DND-41 (cell line): ENCODE results near the gene TUBA1C.

ENCODE experiments used
- ATAC-seq: fragments of 200-7000 bp; cut with Tn5 transposase; 3 replicates; pipeline ENCODE4 v1.9.1; 2021; ENCODE audit warnings: low read depth; ENCODE audit not compliant: insufficient read depth
- DNase-seq: peaks from one replicate; pipeline ENCODE4 v3.0.0-alpha.2; 2020
- H2AFZ ChIP-seq: 2 replicates; pipeline ENCODE4 v1.6.0; 2012; ENCODE audit warnings: low read depth, low read length
- H3K27ac ChIP-seq: 2 replicates; pipeline ENCODE4 v1.5.1; 2012; ENCODE audit warnings: low read length, inconsistent platforms
- H3K27me3 ChIP-seq: fragments of 200-600 bp; sonication (generic); 2 replicates; pipeline ENCODE4 v1.6.0; 2012; ENCODE audit warnings: low read length, mild to moderate bottlenecking, inconsistent platforms; ENCODE audit not compliant: insufficient read depth, poor library complexity
- H3K36me3 ChIP-seq: 2 replicates; pipeline ENCODE4 v1.5.1; 2012; ENCODE audit warnings: low read length, inconsistent platforms; ENCODE audit not compliant: insufficient read depth
- H3K4me1 ChIP-seq: 2 replicates; pipeline ENCODE4 v1.5.1; 2012; ENCODE audit warnings: mild to moderate bottlenecking, low read length; ENCODE audit not compliant: insufficient read depth
- H3K4me2 ChIP-seq: 2 replicates; pipeline ENCODE4 v1.6.0; 2012; ENCODE audit warnings: mild to moderate bottlenecking, moderate library complexity, low read length, inconsistent platforms; ENCODE audit not compliant: insufficient read depth
- H3K4me3 ChIP-seq, 2 experiments: fragments of 200-600 bp in 1 of 2; shearing (Covaris generic) in 1 of 2; 2 replicates each; pipeline ENCODE4 v1.5.1; 2012 to 2016; ENCODE audit warnings: inconsistent platforms in 2 of 2, low read length in 2 of 2, mild to moderate bottlenecking in 2 of 2, low read depth in 1 of 2, moderate library complexity in 1 of 2
- H3K79me2 ChIP-seq: 2 replicates; pipeline ENCODE4 v1.6.0; 2012; ENCODE audit warnings: low read length, inconsistent platforms; ENCODE audit not compliant: insufficient read depth
- H3K9ac ChIP-seq: 2 replicates; pipeline ENCODE4 v1.6.0; 2012; ENCODE audit warnings: low read depth, mild to moderate bottlenecking, inconsistent platforms, low read length, moderate library complexity
- H3K9me3 ChIP-seq: 2 replicates; pipeline ENCODE4 v1.5.1; 2012; ENCODE audit warnings: low read length, moderate library complexity, mild to moderate bottlenecking, inconsistent platforms; ENCODE audit not compliant: insufficient read depth, severe bottlenecking
- H4K20me1 ChIP-seq: 2 replicates; pipeline ENCODE4 v1.6.0; 2012; ENCODE audit warnings: low read length; ENCODE audit not compliant: insufficient read depth
- CTCF ChIP-seq: IDR thresholded peaks from 2 replicates; pipeline ENCODE4 v1.5.1; 2012; ENCODE audit warnings: borderline replicate concordance, low read length, moderate library complexity, mild to moderate bottlenecking; ENCODE audit not compliant: poor library complexity, severe bottlenecking; ENCODE audit errors: extremely low read depth
- EZH2 ChIP-seq: IDR thresholded peaks from 3 replicates; pipeline ENCODE4 v1.6.1; 2012; ENCODE audit warnings: borderline replicate concordance, low read depth, mild to moderate bottlenecking, moderate library complexity, low read length, inconsistent platforms; ENCODE audit not compliant: severe bottlenecking

TUBA1C gene

DNA sequence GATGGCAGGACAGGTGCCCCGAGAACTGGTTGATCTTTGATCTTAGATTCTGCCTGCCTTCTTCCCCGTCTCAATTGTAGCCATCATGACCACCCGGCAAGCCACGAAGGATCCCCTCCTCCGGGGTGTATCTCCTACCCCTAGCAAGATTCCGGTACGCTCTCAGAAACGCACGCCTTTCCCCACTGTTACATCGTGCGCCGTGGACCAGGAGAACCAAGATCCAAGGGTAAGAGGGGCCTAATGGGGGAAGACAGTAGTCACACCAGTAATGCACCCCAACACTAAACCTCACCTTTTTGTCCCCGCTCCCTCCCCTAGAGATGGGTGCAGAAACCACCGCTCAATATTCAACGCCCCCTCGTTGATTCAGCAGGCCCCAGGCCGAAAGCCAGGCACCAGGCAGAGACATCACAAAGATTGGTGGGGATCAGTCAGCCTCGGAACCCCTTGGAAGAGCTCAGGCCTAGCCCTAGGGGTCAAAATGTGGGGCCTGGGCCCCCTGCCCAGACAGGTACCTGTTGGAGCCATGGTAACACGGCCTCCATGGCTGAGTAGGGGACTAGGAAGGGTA, 58.7 kb downstream of the TUBA1C start:
- H4K20me1 ChIP-seq = 0 out of 2 replicates have a peak, but pooled peaks cover 3% of the 10 kb centered on the region
- H3K4me1 ChIP-seq = peaks cover 37% of the 10 kb centered on the region
- no peaks in the 10 kb centered on the region for H3K27me3 ChIP-seq
- peak overlapping the region; percentile 82 for H3K27ac ChIP-seq
- H3K36me3 ChIP-seq = peaks cover 45% of the 10 kb centered on the region
- H2AFZ ChIP-seq = peak overlapping the region; percentile 81
- ATAC-seq (no peak), DNase-seq (no peak)
- H3K4me2 ChIP-seq = peak overlapping the region; percentile 94
- peak overlapping the region; percentile 69 for H3K9ac ChIP-seq
- peak overlapping the region; percentile 42 to 73 for H3K4me3 ChIP-seq
- no peaks in the 10 kb centered on the region for H3K9me3 ChIP-seq
- H3K79me2 ChIP-seq = peaks cover 28% of the 10 kb centered on the region
- TF ChIP-seq EZH2 (no peak), CTCF (no peak)
